Activated CD8-positive, alpha-beta T cell treated with anti-CD3 and anti-CD28 coated beads, Interleukin-2, amount 10 ng/mL, durations not matched to agents 7 days and 5 days (primary cell): ENCODE results near the gene DNLZ. TPM values are rescaled to one million over a fixed set of nuclear protein-coding genes. Genes with fewer than 3 reads are reported as not detected.

Experiments
- ATAC-seq: fragments of 150-1000 bp; cut with Tn5 transposase; one replicate; pipeline ENCODE4 v1.10.0; 2021; ENCODE audit warnings: moderate library complexity
- CTCF ChIA-PET: fragments of 350-600 bp; sonication (Branson Sonifier 250); formaldehyde crosslinking; loops from one replicate; lab custom pipeline; 2021; ENCODE audit warnings: antibody characterized with exemption; lab: Charles Lee
- POLR2A ChIA-PET: fragments of 350-600 bp; sonication (Branson Sonifier 250); formaldehyde crosslinking; loops from one replicate; lab custom pipeline; 2021; ENCODE audit warnings: antibody characterized with exemption; lab: Charles Lee
- DNase-seq: peaks from one replicate; pipeline ENCODE4 v3.0.0-alpha.2; 2020
- H3K27ac Mint-ChIP-seq: one replicate; pipeline ENCODE4 v1.8.0; 2021; ENCODE audit warnings: mild to moderate bottlenecking, mixed read lengths
- H3K27me3 Mint-ChIP-seq: one replicate; pipeline ENCODE4 v1.8.0; 2021; ENCODE audit warnings: low read depth, mixed read lengths
- H3K36me3 Mint-ChIP-seq: one replicate; pipeline ENCODE4 v1.8.0; 2021; ENCODE audit warnings: low read depth, mixed read lengths
- H3K4me1 Mint-ChIP-seq: one replicate; pipeline ENCODE4 v1.8.0; 2021; ENCODE audit warnings: low read depth, mixed read lengths
- H3K4me3 Mint-ChIP-seq: one replicate; pipeline ENCODE4 v1.8.0; 2021; ENCODE audit warnings: mild to moderate bottlenecking, mixed read lengths
- H3K9me3 Mint-ChIP-seq: one replicate; pipeline ENCODE4 v1.8.0; 2022; ENCODE audit warnings: mixed read lengths; ENCODE audit not compliant: insufficient read depth
- total RNA-seq, 2 experiments: library from RNA; stranded (reverse); gene quantifications; one replicate each; pipeline ENCODE4 v1.2.3, GENCODE V29; 2021

Gene DNLZ
- total RNA-seq, 2 experiments from 2014 or later = 20.4 to 21.6 TPM

DNA sequence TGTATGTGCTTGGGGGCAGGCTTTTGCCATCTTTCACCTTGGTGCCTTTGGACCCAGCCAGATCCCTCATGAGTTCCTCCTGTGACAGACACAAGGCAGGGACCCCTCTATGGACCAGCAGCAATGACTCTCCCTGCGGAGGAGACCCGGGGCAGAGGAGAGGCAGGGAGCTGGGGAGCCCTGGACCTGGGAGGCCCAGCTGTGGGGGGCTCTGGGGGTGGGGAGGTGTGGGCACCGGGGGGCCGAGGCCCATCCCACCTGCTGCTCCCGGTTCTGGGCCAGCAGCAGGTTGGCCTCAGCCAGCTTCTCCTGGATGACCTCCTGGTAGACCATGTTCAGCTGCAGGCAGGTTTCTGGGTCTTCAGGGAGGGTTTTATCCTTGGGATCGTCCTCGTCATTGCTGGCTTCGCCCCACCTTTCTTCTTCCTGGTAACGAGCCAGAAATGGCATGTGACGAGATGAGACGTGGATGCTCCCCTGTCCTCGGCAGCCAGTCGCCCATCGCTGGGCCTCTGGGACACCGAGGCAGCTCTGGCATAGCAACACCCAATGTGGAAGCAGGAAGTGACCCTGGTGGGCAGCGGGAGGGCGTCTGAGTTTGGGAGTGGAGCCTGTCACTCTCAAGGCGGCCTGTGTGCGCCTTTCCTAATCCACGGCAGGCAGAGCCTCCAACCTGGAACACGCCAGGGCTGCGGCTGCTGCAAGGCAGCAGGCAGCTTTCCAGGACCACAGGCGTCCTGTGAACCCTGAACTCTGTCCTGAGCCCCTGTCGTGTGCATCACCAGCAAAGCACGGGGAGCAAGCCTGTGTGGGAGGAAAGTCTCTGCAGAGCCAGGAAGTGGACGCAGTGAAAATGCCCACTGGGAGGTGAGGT is 32.0 kb upstream of the DNLZ start:
- H3K4me3 Mint-ChIP-seq = no peak overlapping the region
- H3K36me3 Mint-ChIP-seq = peaks cover 24% of the 10 kb centered on the region
- no peak for ATAC-seq
- no peaks in the 10 kb centered on the region for H3K27me3 Mint-ChIP-seq
- DNase-seq = no peak
- ChIA-PET POLR2A (interaction anchor here (0.6 kb wide), 1 partner anchor 10 kb away, joined by 3 read pairs; no protein-coding TSS in a partner anchor), CTCF (interaction anchor here (2.0 kb wide), 1 partner anchor 32 kb away, joined by 9 read pairs; the partner anchor contains the start of gene DNLZ)
- H3K4me1 Mint-ChIP-seq = peaks cover 17% of the 10 kb centered on the region
- no peak overlapping the region for H3K27ac Mint-ChIP-seq
- H3K9me3 Mint-ChIP-seq = no peaks in the 10 kb centered on the region

DNA sequence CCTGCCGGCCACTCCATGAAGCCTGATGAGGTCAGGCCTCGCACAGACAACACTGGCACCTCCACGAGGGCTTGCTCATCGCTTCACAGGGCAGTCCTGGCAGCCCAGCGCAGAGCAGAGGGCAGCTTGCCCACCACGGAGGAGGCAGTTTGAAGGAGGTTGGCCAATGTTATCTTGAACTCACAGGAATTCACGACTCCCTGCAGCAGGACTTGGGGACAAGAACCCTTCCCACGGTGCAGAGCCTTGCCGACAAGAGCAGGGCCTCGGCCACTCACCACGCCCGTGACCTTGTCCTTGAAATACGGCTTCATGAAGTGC is 31.4 kb upstream of the DNLZ start:
- no peak for ATAC-seq
- Mint-ChIP-seq H3K9me3 (no peaks in the 10 kb centered on the region), H3K36me3 (peaks cover 26% of the 10 kb centered on the region), H3K4me1 (peaks cover 13% of the 10 kb centered on the region), H3K27ac (no peak overlapping the region), H3K4me3 (no peak overlapping the region), H3K27me3 (no peaks in the 10 kb centered on the region)
- DNase-seq = no peak
- ChIA-PET POLR2A (no interaction called here), CTCF (no interaction called here)

DNA sequence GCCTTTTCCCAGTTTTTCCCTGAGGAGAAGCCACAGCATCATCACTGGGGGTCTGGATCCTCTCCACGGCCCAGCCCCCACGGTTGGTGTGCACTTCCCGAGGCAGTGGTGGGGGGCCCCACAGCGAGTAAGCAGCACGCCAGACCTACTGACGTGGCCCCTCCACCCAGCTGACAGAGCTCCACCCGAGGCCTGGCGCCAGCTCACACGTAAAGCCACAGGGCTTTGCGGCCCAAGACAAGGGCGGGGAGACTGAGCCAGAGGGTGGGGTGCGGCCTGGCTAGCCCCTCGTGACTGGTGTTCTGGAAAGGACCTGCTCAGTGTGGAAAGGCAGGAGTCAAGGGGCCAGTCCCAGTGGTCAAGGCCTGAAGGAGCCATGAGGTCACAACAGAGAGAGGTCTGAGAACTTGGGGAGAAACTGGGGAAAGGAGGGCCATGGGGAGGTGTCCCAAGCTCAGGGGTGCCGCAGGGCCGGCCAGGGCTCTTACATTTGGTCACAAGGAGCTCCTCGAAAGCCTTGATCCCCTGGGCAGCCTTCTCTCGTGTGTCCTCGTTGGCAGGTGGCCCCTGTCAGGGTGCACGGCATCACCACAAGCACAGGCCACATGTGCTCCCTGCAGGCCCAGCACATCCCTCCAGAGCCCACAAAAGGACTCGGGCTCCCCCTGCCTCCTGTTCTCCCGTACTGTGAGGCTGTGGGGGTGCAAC is 30.9 kb upstream of the DNLZ start:
- H3K4me3 Mint-ChIP-seq = no peak overlapping the region
- H3K27ac Mint-ChIP-seq = no peak overlapping the region
- ChIA-PET POLR2A (no interaction called here), CTCF (no interaction called here)
- no peaks in the 10 kb centered on the region for H3K9me3 Mint-ChIP-seq
- H3K4me1 Mint-ChIP-seq = peaks cover 13% of the 10 kb centered on the region
- H3K36me3 Mint-ChIP-seq = peaks cover 29% of the 10 kb centered on the region
- DNase-seq = no peak
- no peaks in the 10 kb centered on the region for H3K27me3 Mint-ChIP-seq
- ATAC-seq = no peak

- CTCF ChIA-PET = no interaction called here
- no peak overlapping the region for H3K27ac Mint-ChIP-seq
- DNase-seq = no peak
- peaks cover 34% of the 10 kb centered on the region for H3K36me3 Mint-ChIP-seq
- no peaks in the 10 kb centered on the region for H3K9me3 Mint-ChIP-seq
- POLR2A ChIA-PET = no interaction called here
- H3K4me3 Mint-ChIP-seq = no peak overlapping the region
- H3K27me3 Mint-ChIP-seq = no peaks in the 10 kb centered on the region
- peaks cover 7% of the 10 kb centered on the region for H3K4me1 Mint-ChIP-seq
- ATAC-seq = no peak
Measured at GRCh38 chr9:136393531-136393930, 30.0 kb upstream of the DNLZ start.

- no peak for DNase-seq
- Mint-ChIP-seq H3K27me3 (no peaks in the 10 kb centered on the region), H3K9me3 (no peaks in the 10 kb centered on the region), H3K4me1 (peaks cover 3% of the 10 kb centered on the region), H3K4me3 (no peak overlapping the region), H3K36me3 (peaks cover 38% of the 10 kb centered on the region), H3K27ac (no peak overlapping the region)
- POLR2A ChIA-PET = interaction anchor here (1.3 kb wide), 1 partner anchor 11 kb away, joined by 3 read pairs; no protein-coding TSS in a partner anchor
- CTCF ChIA-PET = no interaction called here
- ATAC-seq = no peak
Measured at GRCh38 chr9:136392538-136393449, 29.2 kb upstream of the DNLZ start.

GRCh38 chr9:136391737-136392537 is 28.4 kb upstream of the DNLZ start:
- H3K9me3 Mint-ChIP-seq = no peaks in the 10 kb centered on the region
- POLR2A ChIA-PET = interaction anchor here (1.3 kb wide), 1 partner anchor 12 kb away, joined by 3 read pairs; no protein-coding TSS in a partner anchor
- CTCF ChIA-PET = interaction anchor here (0.9 to 1.4 kb wide), 3 partner anchors 9 to 29 kb away, joined by 3 to 5 read pairs (median 4); partner anchors contain the start of gene DNLZ
- ATAC-seq = no peak
- no peak overlapping the region for H3K4me3 Mint-ChIP-seq
- no peak for DNase-seq
- H3K27ac Mint-ChIP-seq = no peak overlapping the region
- H3K36me3 Mint-ChIP-seq = peaks cover 42% of the 10 kb centered on the region
- H3K27me3 Mint-ChIP-seq = no peaks in the 10 kb centered on the region
- peaks cover 3% of the 10 kb centered on the region for H3K4me1 Mint-ChIP-seq

DNA sequence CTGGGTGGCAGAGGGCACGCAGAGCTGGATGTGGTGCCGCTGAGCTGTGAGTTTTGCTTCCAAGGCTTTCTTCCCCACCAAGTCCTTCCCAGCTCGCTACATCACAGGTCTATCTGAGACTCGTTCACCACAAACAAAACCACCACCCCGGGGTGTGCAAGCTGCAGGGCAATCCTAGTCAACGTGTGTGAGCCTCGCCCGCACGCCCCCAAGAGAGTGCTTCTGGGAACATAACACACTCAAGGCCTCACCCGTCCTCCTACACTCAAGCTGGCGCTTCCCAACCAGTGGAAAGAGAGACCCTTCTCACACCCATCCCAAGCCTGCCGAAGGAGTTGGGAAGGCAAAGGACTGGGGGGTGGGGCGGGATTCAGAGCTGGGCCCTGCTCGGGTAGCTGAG is 25.9 kb upstream of the DNLZ start:
- POLR2A ChIA-PET = interaction anchor here (0.9 to 1.2 kb wide), 2 partner anchors 14 to 27 kb away, joined by 4 to 5 read pairs; no protein-coding TSS in a partner anchor
- H3K9me3 Mint-ChIP-seq = no peaks in the 10 kb centered on the region
- H3K27me3 Mint-ChIP-seq = no peaks in the 10 kb centered on the region
- ATAC-seq (no peak), DNase-seq (no peak)
- H3K4me3 Mint-ChIP-seq = no peak overlapping the region
- H3K36me3 Mint-ChIP-seq = peaks cover 52% of the 10 kb centered on the region
- CTCF ChIA-PET = interaction anchor here (1.2 kb wide), 1 partner anchor 12 kb away, joined by 5 read pairs; no protein-coding TSS in a partner anchor
- no peak overlapping the region for H3K27ac Mint-ChIP-seq
- H3K4me1 Mint-ChIP-seq = peaks cover 21% of the 10 kb centered on the region

GRCh38 chr9:136387217-136387616 is 23.7 kb upstream of the DNLZ start:
- no peak for ATAC-seq
- Mint-ChIP-seq H3K27ac (no peak overlapping the region), H3K36me3 (peaks cover 62% of the 10 kb centered on the region), H3K9me3 (no peaks in the 10 kb centered on the region), H3K4me3 (no peak overlapping the region), H3K4me1 (peaks cover 27% of the 10 kb centered on the region), H3K27me3 (no peaks in the 10 kb centered on the region)
- CTCF ChIA-PET = no interaction called here
- no peak for DNase-seq
- POLR2A ChIA-PET = interaction anchor here (1.7 kb wide), 1 partner anchor 24 kb away, joined by 4 read pairs; the partner anchor contains the start of gene DNLZ

DNA sequence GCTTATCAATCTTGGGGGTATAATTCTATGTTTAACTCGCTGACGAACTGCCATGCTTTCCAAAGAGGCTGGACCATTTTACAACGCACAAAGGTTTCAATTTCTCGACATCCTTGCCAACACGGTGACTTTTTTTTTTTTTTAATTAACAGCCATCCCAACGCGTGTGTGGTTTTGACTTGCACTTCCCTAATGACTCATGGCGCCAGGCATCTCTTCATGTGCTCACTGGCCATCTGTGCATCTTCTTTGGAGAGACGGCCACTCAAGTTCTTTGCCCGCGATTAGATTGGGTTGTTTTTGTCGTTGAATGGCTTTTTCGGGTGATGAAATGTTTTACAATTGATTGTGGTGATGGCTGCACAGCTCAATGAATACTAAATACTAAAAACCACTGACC is 22.5 kb upstream of the DNLZ start:
- H3K4me1 Mint-ChIP-seq = peaks cover 27% of the 10 kb centered on the region
- no peaks in the 10 kb centered on the region for H3K9me3 Mint-ChIP-seq
- ChIA-PET POLR2A (interaction anchor here (0.6 kb wide), 1 partner anchor 10 kb away, joined by 3 read pairs; no protein-coding TSS in a partner anchor), CTCF (interaction anchor here (1.9 kb wide), 1 partner anchor 15 kb away, joined by 8 read pairs; no protein-coding TSS in a partner anchor)
- H3K36me3 Mint-ChIP-seq = peaks cover 54% of the 10 kb centered on the region
- ATAC-seq (no peak), DNase-seq (no peak)
- no peaks in the 10 kb centered on the region for H3K27me3 Mint-ChIP-seq
- no peak overlapping the region for H3K4me3 Mint-ChIP-seq
- no peak overlapping the region for H3K27ac Mint-ChIP-seq

GRCh38 chr9:136385015-136385414 is 21.5 kb upstream of the DNLZ start:
- peak overlapping the region; percentile 27 for H3K4me3 Mint-ChIP-seq
- ATAC-seq = peak; percentile 73

More at GRCh38 chr9:136385015-136385414, 21.5 kb upstream of the DNLZ start:
- Mint-ChIP-seq H3K36me3 (peaks cover 52% of the 10 kb centered on the region), H3K4me1 (peaks cover 27% of the 10 kb centered on the region), H3K27ac (peak overlapping the region; percentile 45), H3K9me3 (no peaks in the 10 kb centered on the region), H3K27me3 (no peaks in the 10 kb centered on the region)
- ChIA-PET CTCF (interaction anchor here (0.8 to 1.9 kb wide), 7 partner anchors 12 to 21 kb away, joined by 3 to 8 read pairs (median 4); partner anchors contain the start of genes DNLZ and SNAPC4), POLR2A (interaction anchor here (0.9 to 1.0 kb wide), 3 partner anchors 13 to 25 kb away, joined by 3 to 5 read pairs (median 3); partner anchors contain the start of genes ENTR1 and PMPCA)
- DNase-seq = peak; percentile 81
